Uterus (tissue), 2 donors: ENCODE measurements around the gene PCDHGA1.
"Not testable (repeated sequence)": the region's sequence is repeated elsewhere in the genome, so short reads cannot be mapped to it uniquely, and the experiment has no call there.

Source experiments
- CTCF ChIP-seq, 4 experiments: fragments of 200-600 bp in 2 of 4; fragments of 450-650 bp in 2 of 4; sonication (generic) in 2 of 4; IDR thresholded peaks; one replicate each; pipeline ENCODE4 v1.5.1; 2016 to 2019; ENCODE audit warnings: antibody characterized with exemption in 4 of 4, mild to moderate bottlenecking in 2 of 4, moderate library complexity in 1 of 4
- POLR2A ChIP-seq, 2 donors: fragments of 450-650 bp; IDR thresholded peaks; one replicate each; pipeline ENCODE4 v1.6.1; 2016; ENCODE audit warnings: antibody characterized with exemption in 2 of 2, mild to moderate bottlenecking in 1 of 2, moderate library complexity in 1 of 2

- TF ChIP-seq CTCF, POLR2A (IDR thresholded peaks at IDR 0.05): not testable (repeated sequence)
Measured at GRCh38 chr5:141415275-141415618, 84.9 kb downstream of the PCDHGA1 start.
